GM23248 (cell line): ENCODE results near the gene ANO1.

ENCODE experiments used
- EZH2 ChIP-seq: fragments of 200-600 bp; sonication (generic); IDR thresholded peaks from 2 replicates; pipeline ENCODE4 v1.6.1; 2018; ENCODE audit warnings: antibody characterized with exemption, mild to moderate bottlenecking; ENCODE audit not compliant: insufficient read depth, poor library complexity, severe bottlenecking
- EZH2phosphoT487 ChIP-seq: fragments of 200-600 bp; sonication (generic); IDR thresholded peaks from 2 replicates; pipeline ENCODE4 v1.6.1; 2018; ENCODE audit warnings: antibody characterized with exemption, moderate library complexity, mild to moderate bottlenecking, low read depth; ENCODE audit not compliant: insufficient read depth

GRCh38 chr11:70105369-70105754, 27.2 kb downstream of the ANO1 start:
- TF ChIP-seq EZH2phosphoT487, result no peak
- no peak for TF ChIP-seq EZH2
